ENCODE measurements around the gene SERPINE1.

SERPINE1 gene

DNA sequence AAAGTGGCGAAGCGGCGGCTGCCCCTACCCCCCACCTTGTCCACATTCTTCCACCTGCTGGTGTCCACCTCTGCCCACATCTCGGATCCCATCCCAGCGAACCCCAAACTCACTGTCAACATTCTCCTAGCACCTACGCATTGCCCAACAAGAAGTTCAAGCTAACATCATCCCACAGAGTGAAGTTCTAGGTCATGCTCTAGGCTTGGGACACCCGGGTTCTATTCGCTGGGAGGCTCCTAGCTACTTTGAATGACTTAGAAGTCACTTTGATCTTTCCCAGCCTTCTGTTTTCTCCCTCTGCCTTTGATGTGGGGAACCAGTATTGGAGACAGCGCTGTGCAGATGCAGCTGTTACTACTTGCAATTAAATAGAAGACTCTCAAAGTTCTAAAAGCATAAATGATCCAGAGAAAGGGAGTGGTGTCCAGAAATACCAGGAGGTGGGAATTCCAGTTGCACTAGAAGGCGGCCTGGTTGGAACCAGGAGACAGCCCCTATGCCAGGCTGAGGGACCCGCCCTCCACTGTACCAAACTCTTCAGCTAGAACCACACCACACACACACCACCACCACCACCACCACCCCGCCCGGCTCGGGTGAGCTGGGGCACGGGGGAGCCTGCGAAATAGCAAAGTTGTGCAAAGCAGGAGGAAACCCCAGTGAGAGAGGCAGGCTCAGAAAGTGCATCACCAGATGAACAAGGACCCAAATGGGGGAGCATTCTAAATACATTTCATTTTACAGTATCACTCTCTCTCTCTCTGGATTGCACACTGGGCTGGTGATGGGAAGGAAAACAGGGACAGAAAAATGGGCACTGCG lies 43.9 kb downstream of the SERPINE1 start:
- no peak for DNase-seq (ENCODE audit: low spot score)

GRCh38 chr7:101171442-101171837 lies 44.5 kb downstream of the SERPINE1 start:
- DNase-seq (ENCODE audit: low spot score): no peak

DNA sequence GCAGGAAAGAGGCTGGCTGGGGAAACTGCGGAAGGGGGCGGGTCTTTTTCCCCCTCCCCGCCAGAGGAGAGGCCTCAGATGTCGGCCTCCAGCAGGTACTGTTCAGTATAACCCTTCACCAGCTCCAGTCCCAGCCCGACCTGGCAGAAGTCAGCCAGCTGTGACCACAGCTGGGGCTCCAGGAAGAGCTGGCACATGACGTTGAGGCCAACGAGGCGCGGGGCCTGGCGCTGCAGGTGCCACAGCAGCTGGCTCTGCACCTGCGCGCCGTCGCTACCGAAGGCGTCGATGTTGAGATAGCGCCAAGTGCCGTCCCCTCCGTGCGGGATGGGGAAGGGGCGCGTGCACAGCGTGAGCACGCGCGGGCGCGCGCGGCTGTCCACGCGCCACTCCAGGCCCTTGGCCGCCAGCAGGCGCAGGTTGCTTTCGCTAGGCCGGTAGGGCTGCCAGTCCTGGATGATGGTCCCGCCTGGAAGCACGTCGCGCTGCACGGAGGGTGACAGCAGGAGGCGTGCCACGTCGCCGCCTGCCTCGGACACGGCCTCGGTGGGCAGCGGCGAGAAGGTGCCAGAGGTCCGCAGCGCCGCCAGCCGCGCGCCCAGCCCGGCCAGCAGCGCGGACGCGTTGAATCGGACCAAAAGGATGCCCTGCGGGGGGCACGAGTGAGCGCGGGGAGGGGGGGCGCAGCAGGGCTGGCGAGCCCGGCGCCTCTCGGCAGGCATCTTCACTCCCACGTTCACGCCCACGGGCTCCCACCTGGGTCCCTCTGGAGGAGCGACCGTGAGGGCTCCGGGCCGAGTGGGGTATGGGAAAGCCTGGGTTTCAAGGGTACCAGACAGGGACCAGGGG lies 45.3 kb downstream of the SERPINE1 start:
- no peak for DNase-seq (ENCODE audit: low spot score)

- DNase-seq (ENCODE audit: low spot score): no peak
These were observed 46.2 kb downstream of the SERPINE1 start for GRCh38 chr7:101172854-101173751.

GRCh38 chr7:101173752-101174244 lies 46.9 kb downstream of the SERPINE1 start:
- DNase-seq (ENCODE audit: low spot score): no peak

- DNase-seq (ENCODE audit: low spot score): no peak
These were observed 47.5 kb downstream of the SERPINE1 start for GRCh38 chr7:101174322-101174854.

GRCh38 chr7:101175664-101176063 lies 48.8 kb downstream of the SERPINE1 start:
- DNase-seq (ENCODE audit: low spot score): no peak

- DNase-seq (ENCODE audit: low spot score): no peak
These were observed 50.7 kb downstream of the SERPINE1 start for GRCh38 chr7:101177644-101178043.

DNA sequence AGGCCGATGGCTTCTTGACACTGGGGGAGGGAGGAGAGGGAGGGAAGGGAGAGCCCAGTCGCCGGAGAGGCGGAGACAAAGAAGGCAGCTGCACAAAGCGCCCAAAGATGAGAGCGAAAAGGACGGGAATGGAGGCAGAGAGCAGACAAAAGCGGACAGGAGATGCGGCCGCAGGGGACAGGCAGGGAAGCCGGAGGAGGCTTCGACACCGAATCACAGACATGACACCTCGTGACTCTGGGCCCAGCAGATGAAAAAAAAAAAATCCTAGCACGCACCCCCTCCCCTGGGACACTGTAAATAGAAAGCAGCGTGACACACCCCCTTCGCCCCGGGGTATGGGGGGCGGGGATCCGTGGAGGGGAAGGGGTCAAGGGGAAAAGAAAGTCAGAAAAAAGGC lies 52.2 kb downstream of the SERPINE1 start:
- DNase-seq (ENCODE audit: low spot score): no peak

DNA sequence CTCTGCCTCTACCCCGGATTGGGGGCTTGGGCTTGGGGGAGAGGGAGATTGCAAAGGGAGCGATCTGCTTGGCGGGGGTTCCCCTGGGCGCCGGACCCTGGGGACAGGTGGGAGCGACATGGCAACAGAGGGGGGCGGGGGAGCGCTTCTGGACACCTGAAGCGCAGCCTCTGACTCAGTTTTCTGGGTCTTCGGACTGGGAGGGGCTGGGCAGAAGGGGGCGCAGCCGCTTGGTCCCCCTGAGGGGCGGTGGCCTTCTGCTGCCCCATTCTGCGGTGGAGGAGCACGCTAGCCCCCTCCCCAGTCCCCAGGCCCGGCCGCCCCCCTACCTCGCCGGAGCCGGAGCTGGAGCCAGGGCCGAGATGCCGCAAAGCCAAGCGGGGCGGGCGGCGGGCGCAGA lies 52.8 kb downstream of the SERPINE1 start:
- no peak for DNase-seq (ENCODE audit: low spot score)

DNA sequence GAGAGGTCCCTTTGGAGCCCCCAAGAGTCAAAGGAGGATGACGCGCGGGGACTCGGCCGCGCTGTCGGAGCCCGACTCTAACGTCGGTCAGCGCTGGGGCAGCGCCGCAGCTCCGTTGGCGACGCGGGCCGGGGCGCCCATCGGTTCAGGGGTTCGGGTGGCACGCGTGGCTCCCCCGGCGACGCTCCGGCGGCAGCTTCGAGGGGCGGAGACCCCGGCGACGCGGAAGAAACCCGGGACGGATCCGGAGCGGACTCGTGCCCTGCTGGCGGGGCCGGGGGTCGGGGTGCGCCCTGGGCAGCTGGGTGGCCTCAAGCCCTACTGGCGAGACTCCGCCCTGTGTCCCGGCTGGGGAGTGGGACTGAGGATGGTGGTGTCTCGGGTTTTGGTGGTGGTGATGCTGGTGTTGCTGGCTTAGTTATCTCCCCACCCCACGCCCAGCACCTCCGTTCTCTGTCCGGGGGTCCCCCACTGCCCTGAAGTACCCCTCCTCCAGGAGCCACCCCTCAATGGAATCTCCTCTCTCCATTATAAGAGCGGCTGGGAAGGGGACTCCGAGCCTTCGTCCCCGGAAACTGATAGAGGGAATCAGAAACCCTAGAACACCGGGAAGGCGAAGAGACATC lies 53.3 kb downstream of the SERPINE1 start, which contains the start of gene NAT16:
NAT16 (minus strand) TSS at position 164 of the 626 bp plus-strand sequence. CDS start 5,486 bp downstream, outside the sequence.
- no peak for DNase-seq (ENCODE audit: low spot score)

- no peak for DNase-seq (ENCODE audit: low spot score)
These were observed 58.4 kb downstream of the SERPINE1 start for GRCh38 chr7:101185258-101185839.

DNA sequence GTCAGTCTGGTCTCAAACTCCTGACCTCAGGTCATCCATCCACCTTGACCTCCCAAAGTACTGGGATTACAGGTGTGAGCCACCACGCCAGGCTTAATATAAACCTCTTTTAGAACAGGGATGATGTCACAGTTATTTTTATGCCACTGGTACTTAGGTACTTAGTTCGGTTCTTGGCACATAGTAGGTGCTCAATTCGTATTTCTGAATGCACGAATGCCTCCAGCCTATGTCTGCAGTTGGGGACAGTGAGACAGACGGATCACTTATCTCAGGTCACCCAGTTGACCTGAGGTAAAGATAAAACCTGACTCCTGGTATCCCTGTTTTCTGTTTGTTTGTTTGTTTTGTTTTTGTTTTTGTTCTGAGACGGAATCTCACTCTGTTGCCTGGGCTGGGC lies 59.3 kb downstream of the SERPINE1 start:
- no peak for DNase-seq (ENCODE audit: low spot score)

DNA sequence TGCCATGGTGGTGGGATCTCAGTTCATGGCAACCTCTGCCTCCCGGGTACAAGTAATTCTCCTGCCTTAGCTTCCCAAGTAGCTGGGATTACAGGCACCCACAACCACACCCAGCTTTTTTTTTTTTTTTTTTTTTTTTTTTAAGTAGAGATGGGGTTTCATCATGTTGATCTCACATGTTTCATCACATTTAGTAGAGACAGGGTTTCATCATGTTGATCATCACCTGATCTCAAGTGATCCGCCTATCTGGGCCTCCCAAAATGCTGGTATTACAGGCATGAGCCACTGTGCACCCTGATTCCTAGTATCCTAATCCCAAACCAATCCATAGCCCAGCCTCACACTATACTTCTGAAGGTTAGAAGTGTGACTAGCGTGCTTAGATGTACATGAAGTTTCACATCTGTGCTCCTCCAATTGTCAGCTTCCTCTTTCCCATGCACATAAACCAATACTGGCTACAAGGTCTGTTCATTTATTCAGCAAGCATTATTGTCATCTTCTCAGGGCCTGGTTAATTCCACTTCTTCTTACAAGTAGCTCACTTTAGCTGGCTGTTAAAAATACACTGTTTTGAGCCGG lies 60.0 kb downstream of the SERPINE1 start:
- DNase-seq (ENCODE audit: low spot score): no peak

Data from pons (tissue), 1 donor.